GM12878 (cell line): Measurements from ENCODE around the gene ING4. TPM values are rescaled to one million over a fixed set of nuclear protein-coding genes. Genes with fewer than 3 reads are reported as not detected.

ENCODE experiments used
- ATAC-seq: fragments of 200-7000 bp; cut with Tn5 transposase; 3 replicates; pipeline ENCODE4 v1.9.1; 2020; ENCODE audit warnings: mild to moderate bottlenecking, moderate library complexity
- BruUV-seq: library from RNA; stranded (reverse); fragments of 400-500 nt; replicated peaks from 2 replicates; lab custom pipeline; 2021; lab: Mats Ljungman, UMichigan
- CTCF ChIA-PET: fragments of 300-600 bp; sonication (Branson Sonifier 250); formaldehyde crosslinking; extraction: SDS; loops from one replicate; lab custom pipeline; 2021; ENCODE audit warnings: inconsistent platforms; lab: Yijun Ruan, JAX
- POLR2A ChIA-PET: fragments of 350-600 bp; formaldehyde crosslinking; extraction: SDS; loops from one replicate; lab custom pipeline; 2021; ENCODE audit warnings: inconsistent platforms; lab: Charles Lee
- RAD21 ChIA-PET: fragments of 300-600 bp; sonication (Branson Sonifier 250); formaldehyde crosslinking; loops from one replicate; lab custom pipeline; 2023; ENCODE audit warnings: antibody characterized with exemption; ENCODE audit not compliant: unreplicated experiment; lab: Charles Lee
- SMC1A ChIA-PET: fragments of 300-600 bp; sonication (Branson Sonifier 250); formaldehyde crosslinking; loops from one replicate; lab custom pipeline; 2023; ENCODE audit not compliant: unreplicated experiment, uncharacterized antibody; lab: Charles Lee
- DNase-seq: peaks from one replicate; pipeline ENCODE4 v3.0.0-alpha.2; 2011; ENCODE audit warnings: low read depth, low spot score
- FAIRE-seq: peaks from 3 replicates; lab custom pipeline; 2011; peaks lifted over from hg19 to GRCh38; lab: Jason Lieb, UNC
- H2AFZ ChIP-seq: 2 replicates; pipeline ENCODE4 v1.6.0; 2011; ENCODE audit warnings: low read depth, low read length, control low read depth; ENCODE audit not compliant: control insufficient read depth
- H3K27ac ChIP-seq: 2 replicates; pipeline ENCODE4 v1.5.1; 2011; ENCODE audit warnings: control low read depth; ENCODE audit not compliant: control insufficient read depth, insufficient read depth
- H3K27me3 ChIP-seq, 2 experiments: replicated peaks in 1 of 2; 2 replicates each; pipeline versions ENCODE4 v1.6.0 to v1.6.1; 2011; ENCODE audit warnings: low read length in 1 of 2; ENCODE audit not compliant: control insufficient read depth in 2 of 2, insufficient read depth in 2 of 2
- H3K36me3 ChIP-seq, 2 experiments: 2 replicates each; pipeline ENCODE4 v1.5.1; 2011; ENCODE audit warnings: low read length in 1 of 2; ENCODE audit not compliant: control insufficient read depth in 2 of 2, insufficient read depth in 2 of 2
- H3K4me1 ChIP-seq: 2 replicates; pipeline ENCODE4 v1.6.1; 2011; ENCODE audit warnings: mild to moderate bottlenecking, low read length, moderate library complexity, mixed read lengths; ENCODE audit not compliant: control insufficient read depth, insufficient read depth
- H3K4me2 ChIP-seq: 2 replicates; pipeline ENCODE4 v1.6.0; 2011; ENCODE audit warnings: control low read depth; ENCODE audit not compliant: control insufficient read depth, insufficient read depth
- H3K4me3 ChIP-seq: fragments of 200-600 bp; sonication (generic); 2 replicates; pipeline ENCODE4 v1.5.1; 2016
- H3K79me2 ChIP-seq: 2 replicates; pipeline ENCODE4 v1.6.0; 2011; ENCODE audit warnings: low read length; ENCODE audit not compliant: control insufficient read depth, insufficient read depth
- H3K9ac ChIP-seq: 2 replicates; pipeline ENCODE4 v1.8.0; 2011; ENCODE audit warnings: low read length, control low read depth, mixed read lengths; ENCODE audit not compliant: control insufficient read depth, insufficient read depth
- H3K9me3 ChIP-seq: replicated peaks from 3 replicates; pipeline ENCODE4 v1.5.1; 2011; ENCODE audit warnings: mild to moderate bottlenecking, low read length; ENCODE audit not compliant: control insufficient read depth, insufficient read depth
- H4K20me1 ChIP-seq: 2 replicates; pipeline ENCODE4 v1.6.0; 2011; ENCODE audit not compliant: control insufficient read depth, insufficient read depth
- ATF3 ChIP-seq: IDR thresholded peaks from 2 replicates; pipeline ENCODE4 v1.6.1; 2011; ENCODE audit warnings: low read depth, mild to moderate bottlenecking, low read length, moderate library complexity, borderline replicate concordance; ENCODE audit errors: extremely low read depth
- CHD2 ChIP-seq: IDR thresholded peaks from 2 replicates; pipeline ENCODE4 v1.6.1; 2011; ENCODE audit warnings: low read depth, low read length, improper control_type of control experiment, borderline replicate concordance
- CREM ChIP-seq: IDR thresholded peaks from 2 replicates; pipeline ENCODE4 v1.6.1; 2014; ENCODE audit warnings: antibody characterized with exemption, low read depth
- E2F4 ChIP-seq: IDR thresholded peaks from 2 replicates; pipeline ENCODE4 v1.6.1; 2012; ENCODE audit warnings: low read depth, low read length, improper control_type of control experiment
- EGR1 ChIP-seq, 2 experiments: IDR thresholded peaks; 1 replicate in 1 of 2; 2 replicates in 1 of 2; pipeline ENCODE4 v1.6.1; 2011 to 2012; ENCODE audit warnings: low read depth in 2 of 2, low read length in 2 of 2, borderline replicate concordance in 1 of 2, mild to moderate bottlenecking in 1 of 2, moderate library complexity in 1 of 2
- FOXM1 ChIP-seq: IDR thresholded peaks from 2 replicates; pipeline ENCODE4 v1.6.1; 2012; ENCODE audit warnings: low read depth, mild to moderate bottlenecking, inconsistent platforms, low read length, moderate library complexity
- HCFC1 ChIP-seq: fragments of 150-350 bp; IDR thresholded peaks from 2 replicates; pipeline ENCODE4 v1.6.1; 2014; ENCODE audit warnings: low read length
- MEF2B ChIP-seq: fragments of 450-650 bp; IDR thresholded peaks from 2 replicates; pipeline ENCODE4 v1.6.1; 2018; ENCODE audit warnings: mild to moderate bottlenecking, moderate library complexity; ENCODE audit not compliant: partially characterized antibody, poor library complexity, severe bottlenecking
- MXI1 ChIP-seq: fragments of 150-350 bp; IDR thresholded peaks from 2 replicates; pipeline ENCODE4 v1.6.1; 2011; ENCODE audit warnings: low read depth, mild to moderate bottlenecking, inconsistent platforms, low read length, improper control_type of control experiment
- NKRF ChIP-seq: fragments of 450-650 bp; conservative IDR thresholded peaks from 2 replicates; pipeline ENCODE4 v1.6.1; 2017; ENCODE audit warnings: mild to moderate bottlenecking, moderate library complexity
- REST ChIP-seq: IDR thresholded peaks from 2 replicates; pipeline ENCODE4 v1.6.1; 2012; ENCODE audit warnings: mild to moderate bottlenecking, low read depth, low read length
- USF2 ChIP-seq: IDR thresholded peaks from 2 replicates; pipeline ENCODE4 v1.6.1; 2011; ENCODE audit warnings: low read depth, low read length, improper control_type of control experiment, borderline replicate concordance
- ZNF274 ChIP-seq: IDR thresholded peaks from one replicate; pipeline ENCODE4 v1.8.0; 2011; ENCODE audit not compliant: insufficient read length, insufficient read depth
- whole genome bisulfite sequencing: methylation state at CpG from one replicate; pipeline ENCODE4 v1.1.6; 2016; ENCODE audit warnings: low lambda C conversion rate; ENCODE audit not compliant: insufficient replicate concordance, insufficient coverage; ENCODE audit errors: missing lambda C conversion rate; 5-methylcytosine and 5-hydroxymethylcytosine counted together
- in situ Hi-C: fragments of 300-500 bp; cut with MboI; formaldehyde crosslinking; loops from 9 replicates; pipeline ENCODE4 v1.14.3; 2018; ENCODE audit warnings: mixed read lengths
- intact Hi-C: fragments of 100-400 bp; cut with micrococcal nuclease; formaldehyde crosslinking; loops from one replicate; pipeline ENCODE4 v1.14.2; 2022; ENCODE audit not compliant: unreplicated experiment
- polyA plus RNA-seq, 11 experiments: library from polyadenylated mRNA; depleted of rRNA in 4 of 11; unstranded in 6 of 11; stranded (reverse) in 5 of 11; fragments of >200 nt; fragmentation: Nextera tagmentation in 4 of 11; fragmentation: Illumina TruSeq in 1 of 11; extraction: Ambion mirVana in 4 of 11; extraction: Trizol in 1 of 11; gene quantifications; 1 replicate in 1 of 11; 2 replicates in 10 of 11; pipeline versions ENCODE4 v1.2.1 to v1.2.3, GENCODE V29; 2011 to 2016; ENCODE audit warnings: inconsistent platforms in 2 of 11, missing spikeins in 2 of 11, low read depth in 1 of 11
- total RNA-seq, 4 experiments: library from RNA; depleted of rRNA in 3 of 4; stranded (reverse); fragments of >200 nt in 3 of 4; fragmentation: Illumina TruSeq in 1 of 4; extraction: Trizol in 1 of 4; gene quantifications; 2 replicates each; pipeline versions ENCODE4 v1.2.1 to v1.2.3, GENCODE V29; 2013 to 2021

ING4 gene
- total and polyA plus RNA-seq, 10 of the 15 experiments (the other 5 are each of a cell fraction or from before 2014, with no cell fraction given): 7.2 to 53.9 (median 21.8) TPM

GRCh38 chr12:6653342-6653741 is 9.6 kb downstream of the ING4 start:
- Histone ChIP-seq H3K4me1 (no peaks in the 10 kb centered on the region), H3K9ac (no peak overlapping the region), H3K4me2 (no peak overlapping the region), H4K20me1 (no peaks in the 10 kb centered on the region), H3K27me3 (no peaks in the 10 kb centered on the region), H3K4me3 (no peak overlapping the region), H3K79me2 (no peaks in the 10 kb centered on the region), H3K36me3 (peaks cover 0 to 10% of the 10 kb centered on the region in 2 experiments), H3K27ac (no peak overlapping the region), H2AFZ (no peak overlapping the region), H3K9me3 (no peaks in the 10 kb centered on the region)
- intact Hi-C loops: no loop called here
- ChIA-PET CTCF (no interaction called here), RAD21 (no interaction called here), POLR2A (interaction anchor here (0.7 to 1.0 kb wide), 2 partner anchors 50 to 53 kb away, joined by 3 read pairs; no protein-coding TSS in a partner anchor), SMC1A (interaction anchor here (1.2 kb wide), 1 partner anchor 50 kb away, joined by 4 read pairs; no protein-coding TSS in a partner anchor)
- no peak for DNase-seq
- no peak for FAIRE-seq
- ATAC-seq: no peak
- in situ Hi-C loops: no loop called here
- no peak for TF ChIP-seq MEF2B
- no peak for TF ChIP-seq NKRF
- no peak for TF ChIP-seq CHD2
- TF ChIP-seq MXI1: no peak
- TF ChIP-seq ATF3: no peak
- no peak for TF ChIP-seq FOXM1
- TF ChIP-seq E2F4: no peak
- no peak for TF ChIP-seq HCFC1
- no peak for TF ChIP-seq CREM
- no peak for TF ChIP-seq USF2
- TF ChIP-seq EGR1 (IDR thresholded peaks at IDR 0.05; ENCODE audit: borderline replicate concordance in 1 of 2, low read depth in 2 of 2, low read length in 2 of 2): no peak
- TF ChIP-seq REST: no peak
- no peak for TF ChIP-seq ZNF274
- 93% methylated on average over 1 of the region's 1 CpG for WGBS
- BruUV-seq: no TSS peak
